ENCODE results near the gene CLSTN1.

The CLSTN1 gene

GRCh38 chr1:9823943-9824701 lies at the start of gene CLSTN1:
TSS of gene CLSTN1 (minus strand) at chr1:9823965. CDS start at chr1:9823733, 232 bp downstream.
- peak; percentile 93 for DNase-seq

GRCh38 chr1:9873385-9873784 lies 49.6 kb upstream of the CLSTN1 start:
- DNase-seq = no peak

- no peak for DNase-seq
These were observed 48.8 kb upstream of the CLSTN1 start for GRCh38 chr1:9872430-9873165.

- DNase-seq = no peak
These were observed 48.1 kb upstream of the CLSTN1 start for GRCh38 chr1:9871707-9872425.

- DNase-seq = no peak
These were observed 47.3 kb upstream of the CLSTN1 start for GRCh38 chr1:9871021-9871420.

GRCh38 chr1:9870572-9870971 lies 46.8 kb upstream of the CLSTN1 start:
- no peak for DNase-seq

- DNase-seq = no peak
These were observed 46.1 kb upstream of the CLSTN1 start for GRCh38 chr1:9869831-9870251.

GRCh38 chr1:9868244-9868590 lies 44.5 kb upstream of the CLSTN1 start:
- no peak for DNase-seq

- peak; percentile 86 for DNase-seq
These were observed 43.9 kb upstream of the CLSTN1 start for GRCh38 chr1:9867408-9868243.

- DNase-seq = no peak
These were observed 43.1 kb upstream of the CLSTN1 start for GRCh38 chr1:9866836-9867235.

- DNase-seq = no peak
These were observed 42.0 kb upstream of the CLSTN1 start for GRCh38 chr1:9865724-9866123.

- DNase-seq = no peak
These were observed 39.6 kb upstream of the CLSTN1 start for GRCh38 chr1:9863371-9863770.

GRCh38 chr1:9861360-9861759 lies 37.6 kb upstream of the CLSTN1 start:
- no peak for DNase-seq

- no peak for DNase-seq
These were observed 37.1 kb upstream of the CLSTN1 start for GRCh38 chr1:9860887-9861286.

GRCh38 chr1:9859281-9860014 lies 35.7 kb upstream of the CLSTN1 start:
- DNase-seq = no peak

GRCh38 chr1:9858293-9859035 lies 34.7 kb upstream of the CLSTN1 start:
- peak; percentile 16 for DNase-seq

- no peak for DNase-seq
These were observed 31.4 kb upstream of the CLSTN1 start for GRCh38 chr1:9855186-9855585.

- no peak for DNase-seq
These were observed 29.5 kb upstream of the CLSTN1 start for GRCh38 chr1:9853249-9853595.

GRCh38 chr1:9852410-9853248 lies 28.9 kb upstream of the CLSTN1 start:
- DNase-seq = no peak

GRCh38 chr1:9852004-9852403 lies 28.2 kb upstream of the CLSTN1 start:
- no peak for DNase-seq
